AG04450 (cell line): Measurements from ENCODE around the gene CSNK1A1. TPM values are rescaled to one million over a fixed set of nuclear protein-coding genes. Genes with fewer than 3 reads are reported as not detected.

Experiments
- CTCF ChIA-PET: fragments of 300-600, 350-600 bp; formaldehyde crosslinking; extraction: SDS; loops from one replicate; lab custom pipeline; 2022; ENCODE audit warnings: antibody characterized with exemption, inconsistent platforms; lab: Charles Lee
- POLR2A ChIA-PET: fragments of 350-600 bp; formaldehyde crosslinking; extraction: SDS; loops from one replicate; lab custom pipeline; 2021; ENCODE audit warnings: antibody characterized with exemption, inconsistent platforms; lab: Yijun Ruan, JAX
- DNase-seq: peaks from one replicate; pipeline ENCODE4 v3.0.0-alpha.2; 2011; ENCODE audit warnings: low read depth, low spot score
- H3K27ac ChIP-seq: one replicate; pipeline ENCODE4 v1.5.1; 2012; ENCODE audit warnings: low read depth, low read length, control low read depth
- H3K27me3 ChIP-seq: one replicate; pipeline ENCODE4 v1.6.0; 2012; ENCODE audit warnings: low read length; ENCODE audit not compliant: control insufficient read depth, insufficient read depth
- H3K4me3 ChIP-seq: 2 replicates; pipeline ENCODE4 v1.5.1; 2011; ENCODE audit warnings: mild to moderate bottlenecking, low read depth, low read length, control low read depth
- H3K9me3 ChIP-seq: 2 replicates; pipeline ENCODE4 v1.5.1; 2012; ENCODE audit warnings: low read length; ENCODE audit not compliant: control insufficient read depth, insufficient read depth
- CTCF ChIP-seq: IDR thresholded peaks from 2 replicates; pipeline ENCODE4 v1.5.1; 2011; ENCODE audit warnings: low read depth, low read length, control low read depth, inconsistent platforms
- polyA plus RNA-seq: library from polyadenylated mRNA; depleted of rRNA; stranded (reverse); fragments of >200 nt; gene quantifications from 2 replicates; pipeline ENCODE4 v1.2.3, GENCODE V29; 2011

The CSNK1A1 gene
- polyA plus RNA-seq, 1 experiment = 329 TPM

GRCh38 chr5:149521739-149522685 is 29.2 kb downstream of the CSNK1A1 start:
- POLR2A ChIA-PET = interaction anchor here (0.8 to 1.3 kb wide), 3 partner anchors 9 to 25 kb away, joined by 4 to 8 read pairs (median 4); no protein-coding TSS in a partner anchor
- Histone ChIP-seq H3K9me3 (no peaks in the 10 kb centered on the region), H3K27me3 (no peaks in the 10 kb centered on the region), H3K4me3 (no peak overlapping the region), H3K27ac (no peak overlapping the region)
- no peak for DNase-seq
- CTCF ChIA-PET = interaction anchor here (1.0 to 1.6 kb wide), 3 partner anchors 30 to 141 kb away, joined by 3 to 4 read pairs (median 3); partner anchors contain the start of gene CSNK1A1
- TF ChIP-seq CTCF = no peak

- CTCF ChIA-PET = no interaction called here
- no peaks in the 10 kb centered on the region for H3K27me3 ChIP-seq
- POLR2A ChIA-PET = no interaction called here
- no peak for DNase-seq
- H3K4me3 ChIP-seq = no peak overlapping the region
- no peak overlapping the region for H3K27ac ChIP-seq
- no peak for TF ChIP-seq CTCF
- H3K9me3 ChIP-seq = no peaks in the 10 kb centered on the region
Observed at GRCh38 chr5:149519601-149520000, 31.6 kb downstream of the CSNK1A1 start.

- DNase-seq = no peak
- Histone ChIP-seq H3K4me3 (no peak overlapping the region), H3K27ac (no peak overlapping the region), H3K27me3 (no peaks in the 10 kb centered on the region), H3K9me3 (no peaks in the 10 kb centered on the region)
- CTCF ChIA-PET = interaction anchor here (0.6 to 1.6 kb wide), 6 partner anchors 10 to 1135 kb away, joined by 3 to 9 read pairs (median 6); no protein-coding TSS in a partner anchor
- POLR2A ChIA-PET = interaction anchor here (1.6 kb wide), 1 partner anchor 32 kb away, joined by 8 read pairs; the partner anchor contains the start of gene CSNK1A1
- TF ChIP-seq CTCF = no peak
Observed at GRCh38 chr5:149518620-149519019, 32.6 kb downstream of the CSNK1A1 start.

- TF ChIP-seq CTCF = no peak
- POLR2A ChIA-PET = interaction anchor here (0.6 to 1.6 kb wide), 2 partner anchors 33 to 168 kb away, joined by 3 to 8 read pairs; partner anchors contain the start of gene CSNK1A1
- H3K4me3 ChIP-seq = no peak overlapping the region
- CTCF ChIA-PET = interaction anchor here (0.6 to 1.6 kb wide), 5 partner anchors 34 to 150 kb away, joined by 3 to 7 read pairs (median 5); partner anchors contain the start of gene CSNK1A1
- no peak overlapping the region for H3K27ac ChIP-seq
- no peaks in the 10 kb centered on the region for H3K27me3 ChIP-seq
- DNase-seq = no peak
- no peaks in the 10 kb centered on the region for H3K9me3 ChIP-seq
Observed at GRCh38 chr5:149517461-149518122, 33.6 kb downstream of the CSNK1A1 start.
